SK-N-MC (cell line): ENCODE data around the gene POLR1B.

Experiments
- DNase-seq: peaks from one replicate; pipeline ENCODE4 v3.0.0-alpha.2; 2011; ENCODE audit warnings: low read depth, low spot score
- H3K27ac ChIP-seq: fragments of 200-600 bp; sonication (generic); 2 replicates; pipeline ENCODE4 v1.5.1; 2016; ENCODE audit warnings: mixed run types
- H3K36me3 ChIP-seq: fragments of 200-600 bp; sonication (generic); 2 replicates; pipeline ENCODE4 v1.6.1; 2017; ENCODE audit warnings: antibody characterized with exemption, low read length, mixed read lengths; ENCODE audit not compliant: insufficient read depth
- H3K4me3 ChIP-seq: fragments of 200-600 bp; sonication (generic); 2 replicates; pipeline ENCODE4 v1.5.1; 2016
- H3K9ac ChIP-seq: fragments of 200-600 bp; sonication (generic); 2 replicates; pipeline ENCODE4 v1.8.0; 2017; ENCODE audit warnings: mixed run types, mixed read lengths; ENCODE audit not compliant: insufficient read length
- H3K9me3 ChIP-seq: fragments of 200-600 bp; sonication (generic); 2 replicates; pipeline ENCODE4 v1.6.1; 2017; ENCODE audit warnings: low read depth, mild to moderate bottlenecking, antibody characterized with exemption, low read length, moderate library complexity, mixed read lengths
- EZH2 ChIP-seq: fragments of 200-600 bp; sonication (generic); IDR thresholded peaks from one replicate; pipeline ENCODE4 v1.6.1; 2017; ENCODE audit warnings: antibody characterized with exemption
- FOXP2 ChIP-seq: optimal IDR thresholded peaks from 2 replicates; pipeline ENCODE3; 2011; ENCODE audit warnings: mild to moderate bottlenecking, moderate library complexity; ENCODE audit not compliant: insufficient read depth; ENCODE audit errors: extremely low read length, control extremely low read depth
- POLR2AphosphoS5 ChIP-seq: IDR thresholded peaks from 2 replicates; pipeline ENCODE4 v1.6.1; 2012; ENCODE audit warnings: mild to moderate bottlenecking, low read depth, low read length, borderline replicate concordance

Gene POLR1B

DNA sequence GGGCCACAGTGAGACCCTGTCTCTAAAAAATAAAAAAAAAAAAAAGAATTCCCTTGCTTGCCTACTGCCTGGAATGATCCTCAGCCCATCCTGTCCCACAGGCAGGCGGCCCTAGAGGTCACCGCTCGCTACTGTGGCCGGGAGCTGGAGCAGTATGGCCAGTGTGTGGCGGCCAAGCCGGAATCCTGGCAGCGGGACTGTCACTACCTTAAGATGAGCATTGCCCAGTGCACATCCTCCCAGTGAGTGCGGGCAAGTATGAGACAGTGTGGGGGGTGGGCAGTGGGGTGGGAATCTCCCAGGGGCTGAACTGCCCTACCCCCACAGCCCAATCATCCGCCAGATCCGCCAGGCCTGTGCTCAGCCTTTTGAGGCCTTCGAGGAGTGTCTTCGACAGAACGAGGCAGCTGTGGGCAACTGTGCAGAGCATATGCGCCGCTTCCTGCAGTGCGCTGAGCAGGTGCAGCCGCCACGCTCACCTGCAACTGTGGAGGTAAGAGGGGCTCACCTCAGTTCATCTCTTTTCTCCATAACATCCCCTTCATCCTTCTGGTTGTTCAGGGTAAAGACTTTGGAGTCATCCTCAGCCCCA lies 43.7 kb downstream of the POLR1B start:
- no peak for DNase-seq
- no peak overlapping the region for H3K27ac ChIP-seq
- H3K9ac ChIP-seq, result no peak overlapping the region
- no peak overlapping the region for H3K4me3 ChIP-seq
- H3K9me3 ChIP-seq, result no peaks in the 10 kb centered on the region
- TF ChIP-seq FOXP2 (no peak), POLR2AphosphoS5 (no peak), EZH2 (no peak)
- H3K36me3 ChIP-seq, result peaks cover 3% of the 10 kb centered on the region; the same call in 1 of the 2 replicates

DNA sequence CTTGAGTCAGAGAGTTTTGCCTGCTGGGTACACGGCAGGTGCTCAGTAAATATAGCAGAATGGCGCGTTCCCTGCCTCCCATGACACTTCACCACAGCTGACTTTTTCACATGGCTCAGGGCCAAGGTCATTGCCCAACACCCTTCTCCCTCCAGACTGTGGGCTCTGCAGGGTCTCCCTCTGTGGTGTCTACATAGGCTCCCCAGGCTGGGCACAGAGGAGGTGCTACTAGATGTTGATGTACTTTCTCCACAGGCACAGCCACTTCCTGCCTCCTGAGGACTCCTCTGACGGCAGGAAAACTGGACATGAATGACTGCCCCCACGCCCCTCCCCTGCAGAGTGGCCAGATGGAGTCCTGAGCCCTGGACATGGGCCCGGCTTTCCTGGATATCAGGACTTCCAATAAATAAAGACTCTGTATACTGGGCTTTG lies 46.4 kb downstream of the POLR1B start:
- Histone ChIP-seq H3K4me3 (no peak overlapping the region), H3K9me3 (no peaks in the 10 kb centered on the region), H3K36me3 (peaks cover 3% of the 10 kb centered on the region; the same call in 1 of the 2 replicates), H3K9ac (no peak overlapping the region), H3K27ac (no peak overlapping the region)
- TF ChIP-seq POLR2AphosphoS5 (no peak), FOXP2 (no peak), EZH2 (no peak)
- no peak for DNase-seq

DNA sequence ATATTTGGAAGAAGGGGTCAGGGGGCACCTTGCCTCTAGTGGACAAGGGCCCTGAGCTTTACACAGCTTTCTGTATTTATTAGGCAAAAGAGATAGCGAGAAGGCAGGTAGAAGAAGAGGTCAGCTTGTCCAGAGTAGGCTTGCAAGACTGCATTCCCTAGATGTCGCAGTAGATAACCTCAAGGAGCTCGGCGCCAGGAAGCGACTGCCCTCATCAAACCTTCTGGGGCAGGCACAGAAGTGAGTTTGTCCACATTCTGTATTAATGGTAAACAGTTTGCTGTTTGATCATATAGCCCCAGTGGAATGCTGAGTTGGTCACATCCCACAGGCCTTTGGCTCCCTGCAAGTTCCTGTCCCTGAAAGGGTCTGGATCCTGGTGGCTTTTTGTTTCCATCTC lies 49.1 kb downstream of the POLR1B start:
- no peak for DNase-seq
- no peak overlapping the region for H3K27ac ChIP-seq
- no peak overlapping the region for H3K4me3 ChIP-seq
- H3K36me3 ChIP-seq, result peaks cover 3% of the 10 kb centered on the region; the same call in 1 of the 2 replicates
- H3K9ac ChIP-seq, result no peak overlapping the region
- TF ChIP-seq POLR2AphosphoS5 (no peak), EZH2 (no peak), FOXP2 (no peak)
- H3K9me3 ChIP-seq, result no peaks in the 10 kb centered on the region

DNA sequence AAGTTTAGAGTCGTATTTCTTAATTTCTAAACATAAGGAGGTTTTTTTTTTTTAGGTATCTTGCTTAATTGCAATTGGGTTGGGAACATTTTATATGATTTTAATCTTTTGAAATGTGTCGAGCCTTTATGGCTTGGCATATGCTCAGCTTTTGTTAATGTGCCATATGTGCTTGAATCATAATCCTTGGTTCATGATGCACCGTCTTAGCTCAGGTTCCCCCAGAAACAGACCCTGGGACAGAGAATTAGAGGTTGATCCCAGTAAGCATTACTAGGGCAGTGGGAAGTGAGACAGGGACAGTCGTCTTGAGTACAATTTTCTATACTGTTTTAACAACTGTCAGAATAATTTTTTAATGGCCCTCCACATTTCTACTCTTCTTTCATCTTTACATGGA lies 51.5 kb downstream of the POLR1B start:
- Histone ChIP-seq H3K27ac (no peak overlapping the region), H3K9me3 (no peaks in the 10 kb centered on the region), H3K9ac (no peak overlapping the region), H3K4me3 (no peak overlapping the region), H3K36me3 (no peaks in the 10 kb centered on the region)
- no peak for TF ChIP-seq POLR2AphosphoS5
- TF ChIP-seq EZH2, result no peak
- TF ChIP-seq FOXP2, result no peak
- DNase-seq, result no peak

DNA sequence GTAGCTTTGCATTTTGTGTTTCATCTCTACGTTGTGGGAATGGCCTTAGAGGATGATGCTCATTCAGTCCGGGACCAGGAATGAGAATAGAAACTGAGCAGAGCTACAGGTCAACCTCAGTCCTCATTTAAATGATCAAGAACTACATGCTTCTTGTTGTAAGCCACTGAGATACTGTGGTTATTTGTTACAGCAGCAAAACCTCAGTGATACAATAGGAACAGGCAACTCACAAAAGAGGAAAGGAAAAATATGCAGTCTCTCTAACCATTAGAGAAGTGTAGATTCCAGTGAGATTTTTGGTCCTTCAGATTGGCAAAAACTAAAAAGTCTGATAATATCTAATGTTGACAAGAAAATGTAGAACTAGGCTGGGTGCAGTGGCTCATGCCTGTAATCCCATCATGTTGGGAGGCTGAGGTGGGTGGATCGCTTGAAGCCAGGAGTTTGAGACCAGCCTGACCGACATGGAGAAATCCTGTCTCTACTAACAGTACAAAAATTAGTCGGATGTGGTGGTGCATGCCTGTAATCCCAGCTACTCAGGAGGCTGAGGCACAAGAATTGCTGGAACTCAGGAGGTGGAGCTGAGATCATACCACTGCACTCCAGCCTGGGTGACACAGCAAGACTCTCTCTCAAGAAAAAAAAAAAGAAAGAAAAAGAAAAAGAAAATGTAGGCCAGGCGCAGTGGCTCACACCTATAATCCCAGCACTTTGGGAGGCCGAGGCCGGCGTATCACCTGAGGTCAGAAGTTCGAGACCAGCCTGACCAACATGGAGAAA lies 55.5 kb downstream of the POLR1B start:
- no peak for TF ChIP-seq EZH2
- no peak for TF ChIP-seq FOXP2
- no peak for TF ChIP-seq POLR2AphosphoS5
- H3K9me3 ChIP-seq, result no peaks in the 10 kb centered on the region
- no peak overlapping the region for H3K4me3 ChIP-seq
- H3K9ac ChIP-seq, result no peak overlapping the region
- no peak for DNase-seq
- H3K27ac ChIP-seq, result no peak overlapping the region
- no peaks in the 10 kb centered on the region for H3K36me3 ChIP-seq

DNA sequence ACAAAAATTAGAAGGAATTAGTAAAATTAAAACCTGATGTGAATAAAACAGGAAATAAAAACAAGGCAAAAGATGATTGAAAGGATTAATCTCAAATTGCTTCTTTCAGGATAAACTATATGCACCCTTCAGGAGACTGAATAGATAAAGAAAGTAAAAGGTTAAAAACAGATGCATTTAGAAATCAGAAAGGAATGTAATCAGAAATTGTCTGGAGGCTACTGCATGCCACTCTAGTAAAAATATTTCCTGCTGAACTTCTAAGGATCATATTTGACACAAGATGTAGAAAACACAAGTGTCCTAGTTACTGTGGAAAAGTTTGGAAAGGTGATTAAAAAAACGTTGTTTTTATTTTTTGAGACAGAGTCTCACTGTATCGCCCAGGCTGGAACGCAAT lies 58.4 kb downstream of the POLR1B start:
- no peak for TF ChIP-seq FOXP2
- TF ChIP-seq POLR2AphosphoS5, result no peak
- no peak for TF ChIP-seq EZH2
- Histone ChIP-seq H3K27ac (no peak overlapping the region), H3K9ac (peak overlapping the region; percentile 59), H3K4me3 (peak overlapping the region; percentile 58), H3K9me3 (no peaks in the 10 kb centered on the region), H3K36me3 (no peaks in the 10 kb centered on the region)
- DNase-seq, result no peak

DNA sequence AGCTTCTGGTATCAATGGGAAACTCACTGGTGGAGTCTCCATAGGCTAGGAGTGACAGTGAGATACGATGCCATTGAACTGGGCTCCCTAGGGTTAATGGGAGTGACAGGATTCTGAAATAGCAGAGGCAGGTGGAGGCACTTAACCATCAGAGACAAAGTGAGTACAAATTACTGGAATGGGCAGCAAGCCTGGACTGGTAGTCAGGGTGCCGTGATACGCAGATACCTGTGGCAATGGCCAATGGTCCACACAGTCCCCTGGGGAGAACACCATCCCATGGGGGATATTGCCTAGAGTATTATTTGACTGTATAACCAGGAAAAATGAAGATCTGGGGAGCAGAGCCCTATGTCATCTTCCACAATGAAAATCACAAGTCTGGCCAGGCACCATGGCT lies 59.5 kb downstream of the POLR1B start:
- Histone ChIP-seq H3K4me3 (no peak overlapping the region), H3K9me3 (no peaks in the 10 kb centered on the region), H3K9ac (no peak overlapping the region), H3K36me3 (no peaks in the 10 kb centered on the region), H3K27ac (no peak overlapping the region)
- no peak for DNase-seq
- TF ChIP-seq FOXP2 (no peak), POLR2AphosphoS5 (no peak), EZH2 (no peak)

DNA sequence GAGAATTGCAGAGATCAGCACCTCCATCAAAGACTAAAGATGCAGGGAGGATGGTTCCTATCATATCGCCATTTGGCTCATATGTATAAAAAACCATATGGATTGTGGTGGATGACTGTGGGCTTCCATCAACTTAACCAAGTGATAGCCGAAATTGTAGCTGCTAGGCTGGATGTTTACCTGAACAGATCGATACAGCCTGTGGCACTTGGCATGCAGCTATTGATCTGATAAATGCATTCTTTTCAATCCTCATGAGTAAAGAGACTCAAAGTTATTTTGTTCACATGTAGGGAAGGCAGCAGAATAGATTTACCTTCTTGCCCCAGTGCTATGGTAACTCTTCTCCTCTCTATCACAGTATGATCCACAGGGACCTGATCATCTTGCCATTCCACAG lies 60.7 kb downstream of the POLR1B start:
- Histone ChIP-seq H3K27ac (no peak overlapping the region), H3K36me3 (no peaks in the 10 kb centered on the region), H3K9me3 (no peaks in the 10 kb centered on the region), H3K9ac (no peak overlapping the region), H3K4me3 (no peak overlapping the region)
- no peak for TF ChIP-seq FOXP2
- no peak for TF ChIP-seq EZH2
- TF ChIP-seq POLR2AphosphoS5, result no peak
- no peak for DNase-seq
